Measurements from ENCODE around the gene PPP3CA.

DNA sequence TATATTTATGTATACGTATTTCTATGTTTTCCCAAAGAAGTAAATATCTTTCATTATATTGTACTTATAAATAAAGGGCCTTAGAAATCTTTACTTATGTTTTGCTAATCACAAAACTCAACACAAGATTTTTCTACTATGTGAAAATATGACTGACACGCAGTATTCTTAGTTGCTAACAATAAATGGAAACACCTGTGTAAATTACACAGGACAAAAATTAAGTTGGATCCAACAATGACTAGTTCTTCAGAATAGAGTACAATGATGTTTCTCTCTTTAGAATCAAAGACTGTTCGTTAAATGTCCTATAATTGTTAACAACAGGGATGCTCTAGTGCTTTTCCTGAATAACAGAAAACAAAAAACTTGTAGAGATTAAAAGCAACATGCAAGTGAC lies 96.1 kb downstream of the PPP3CA start:
- TF ChIP-seq EZH2phosphoT487 (IDR thresholded peaks at IDR 0.05; ENCODE audit: low read length), result no peak
- TF ChIP-seq, protein P1, sequence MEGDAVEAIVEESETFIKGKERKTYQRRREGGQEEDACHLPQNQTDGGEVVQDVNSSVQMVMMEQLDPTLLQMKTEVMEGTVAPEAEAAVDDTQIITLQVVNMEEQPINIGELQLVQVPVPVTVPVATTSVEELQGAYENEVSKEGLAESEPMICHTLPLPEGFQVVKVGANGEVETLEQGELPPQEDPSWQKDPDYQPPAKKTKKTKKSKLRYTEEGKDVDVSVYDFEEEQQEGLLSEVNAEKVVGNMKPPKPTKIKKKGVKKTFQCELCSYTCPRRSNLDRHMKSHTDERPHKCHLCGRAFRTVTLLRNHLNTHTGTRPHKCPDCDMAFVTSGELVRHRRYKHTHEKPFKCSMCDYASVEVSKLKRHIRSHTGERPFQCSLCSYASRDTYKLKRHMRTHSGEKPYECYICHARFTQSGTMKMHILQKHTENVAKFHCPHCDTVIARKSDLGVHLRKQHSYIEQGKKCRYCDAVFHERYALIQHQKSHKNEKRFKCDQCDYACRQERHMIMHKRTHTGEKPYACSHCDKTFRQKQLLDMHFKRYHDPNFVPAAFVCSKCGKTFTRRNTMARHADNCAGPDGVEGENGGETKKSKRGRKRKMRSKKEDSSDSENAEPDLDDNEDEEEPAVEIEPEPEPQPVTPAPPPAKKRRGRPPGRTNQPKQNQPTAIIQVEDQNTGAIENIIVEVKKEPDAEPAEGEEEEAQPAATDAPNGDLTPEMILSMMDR (IDR thresholded peaks at IDR 0.05; ENCODE audit: low read length), result no peak

Measured in MM.1S (cell line).